Right cardiac atrium (tissue), 5 donors: Measurements from ENCODE around the gene ATP8B3. TPM values are rescaled to one million over a fixed set of nuclear protein-coding genes. Genes with fewer than 3 reads are reported as not detected.

Experiments
- ATAC-seq, 2 donors: fragments of 200-7000 bp; cut with Tn5 transposase; one replicate each; pipeline versions ENCODE4 v1.8.0 to v1.9.1; 2020; ENCODE audit warnings: moderate library complexity in 2 of 2, mild to moderate bottlenecking in 1 of 2
- DNase-seq, 3 donors: peaks; one replicate each; pipeline ENCODE4 v3.0.0-alpha.2; 2020
- H3K27ac ChIP-seq: one replicate; pipeline ENCODE4 v1.5.1; 2013; ENCODE audit warnings: mild to moderate bottlenecking, low read length, control low read depth, moderate library complexity
- H3K27me3 ChIP-seq: one replicate; pipeline ENCODE4 v1.6.1; 2013; ENCODE audit not compliant: control insufficient read depth, insufficient read depth
- H3K4me1 ChIP-seq: one replicate; pipeline ENCODE4 v1.6.1; 2013; ENCODE audit warnings: low read length; ENCODE audit not compliant: control insufficient read depth, insufficient read depth
- H3K4me3 ChIP-seq: one replicate; pipeline ENCODE4 v1.5.1; 2013; ENCODE audit warnings: low read length, control low read depth
- H3K9me3 ChIP-seq: one replicate; pipeline ENCODE4 v1.6.1; 2013; ENCODE audit warnings: low read length; ENCODE audit not compliant: control insufficient read depth
- WGBS: extraction: QIAGEN DNeasy Blood & Tissue Kit; methylation state at CpG from one replicate; pipeline ENCODE4 v1.1.7; 2013; 5-methylcytosine and 5-hydroxymethylcytosine counted together
- intact Hi-C, 4 donors: fragments of 100-400 bp; cut with DNase I; formaldehyde crosslinking; loops; one replicate each; pipeline versions ENCODE4 v1.11.0 to v1.14.0; 2022 to 2023
- polyA plus RNA-seq: library from polyadenylated mRNA; stranded (reverse); fragments of 200-250 nt; gene quantifications from one replicate; pipeline ENCODE4 v1.2.3, GENCODE V29; 2013
- total RNA-seq, 4 donors: library from RNA; stranded (reverse); fragmentation: NEBNext Ultra II Directional; extraction: Animal tissue kit (Norgen Biotek cat#: 25700); gene quantifications; one replicate each; pipeline ENCODE4 v1.2.1, GENCODE V29; 2021
- donor health status: healthy with polysubstance abuse.
- donor health status: DM: no; HTN: yes; CAD: no.
- donor health status: DM: no; HTN: no; CAD: no.
- donor health status: DM: no; HTN: yes; CAD: no; lungs with severe emphysema.
- donor health status: DM: yes; HTN: yes; CAD: no.

Gene ATP8B3
- total and polyA plus RNA-seq, 5 donors: 0.53 to 1.9 (median 1.4) TPM

DNA sequence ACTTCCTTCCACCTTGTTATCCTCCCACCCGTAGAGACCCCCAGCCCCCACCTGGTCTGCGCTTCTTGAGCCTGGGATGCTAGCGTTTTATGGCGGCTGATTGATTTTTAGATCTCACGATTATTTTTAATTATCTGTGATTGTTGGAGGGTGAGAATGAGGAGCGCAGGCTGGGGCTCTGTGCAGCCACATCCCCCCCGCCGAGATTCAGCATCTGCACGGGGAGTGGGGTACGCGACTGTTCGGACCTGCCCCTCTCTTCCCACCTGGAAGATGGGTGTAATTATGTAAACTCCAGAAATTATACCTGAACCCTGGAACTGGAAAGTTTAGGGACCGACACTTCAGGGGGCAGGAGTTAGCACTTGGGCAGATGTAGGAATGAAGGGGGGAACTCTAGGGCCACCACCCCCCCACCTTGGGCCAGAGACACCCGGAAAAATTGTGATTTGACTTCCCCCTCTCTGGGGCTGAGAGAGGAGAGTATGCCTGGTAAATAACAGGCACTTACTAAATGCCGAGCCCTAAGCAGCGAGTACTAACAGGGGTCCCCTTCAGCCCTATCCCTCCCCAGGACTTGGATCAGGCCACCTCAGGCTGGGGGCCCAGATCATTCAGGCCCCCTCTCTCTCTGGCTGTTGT lies 60.6 kb downstream of the ATP8B3 start:
- DNase-seq (peak in 1 of 3 donors; percentile 29), ATAC-seq (no peak)
- Histone ChIP-seq H3K4me1 (no peaks in the 10 kb centered on the region), H3K4me3 (no peak overlapping the region), H3K27me3 (no peaks in the 10 kb centered on the region), H3K9me3 (no peaks in the 10 kb centered on the region), H3K27ac (no peak overlapping the region)
- 4% methylated on average over 16 of the region's 16 CpGs for WGBS
- intact Hi-C loops: no loop called here

DNA sequence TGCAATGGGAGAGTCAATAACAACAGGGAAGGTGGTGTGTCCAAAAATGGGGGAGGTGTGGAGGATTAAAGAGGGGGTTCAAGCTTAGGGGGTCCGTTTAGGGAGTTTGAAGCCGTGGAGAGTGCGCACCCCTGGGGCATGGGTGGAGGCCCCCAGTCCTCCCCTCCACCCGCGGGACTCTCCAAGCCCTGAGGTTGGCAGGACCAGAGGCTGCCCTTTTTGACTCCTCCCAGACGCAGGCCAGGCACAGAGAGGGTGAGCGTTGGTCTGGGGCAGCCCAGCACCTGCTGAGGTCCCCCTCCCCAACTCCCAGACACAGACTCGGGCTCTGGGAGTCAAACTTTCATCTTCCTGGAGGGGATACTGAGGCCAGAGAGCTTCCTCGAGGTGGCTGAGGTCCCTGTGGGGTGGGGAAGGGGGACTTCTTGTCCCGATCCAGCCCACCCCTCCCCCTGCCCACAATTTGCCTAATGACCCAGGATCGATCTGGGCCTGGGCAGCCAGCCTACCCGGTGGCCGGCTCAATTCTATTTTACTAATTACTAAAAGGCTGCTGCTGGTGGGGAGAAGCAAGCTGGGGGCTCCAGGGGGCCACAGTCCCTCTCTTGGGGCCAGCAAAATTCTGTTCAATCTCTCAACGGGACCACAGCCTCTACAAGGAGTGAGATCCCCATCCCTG lies 61.6 kb downstream of the ATP8B3 start:
- H3K4me3 ChIP-seq: no peak overlapping the region
- no peaks in the 10 kb centered on the region for H3K4me1 ChIP-seq
- H3K9me3 ChIP-seq: no peaks in the 10 kb centered on the region
- H3K27me3 ChIP-seq: no peaks in the 10 kb centered on the region
- no peak overlapping the region for H3K27ac ChIP-seq
- intact Hi-C loops: no loop called here
- WGBS: 3% methylated on average over 14 of the region's 14 CpGs
- ATAC-seq: no peak
- DNase-seq: peak in 1 of 3 donors; percentile 20

DNA sequence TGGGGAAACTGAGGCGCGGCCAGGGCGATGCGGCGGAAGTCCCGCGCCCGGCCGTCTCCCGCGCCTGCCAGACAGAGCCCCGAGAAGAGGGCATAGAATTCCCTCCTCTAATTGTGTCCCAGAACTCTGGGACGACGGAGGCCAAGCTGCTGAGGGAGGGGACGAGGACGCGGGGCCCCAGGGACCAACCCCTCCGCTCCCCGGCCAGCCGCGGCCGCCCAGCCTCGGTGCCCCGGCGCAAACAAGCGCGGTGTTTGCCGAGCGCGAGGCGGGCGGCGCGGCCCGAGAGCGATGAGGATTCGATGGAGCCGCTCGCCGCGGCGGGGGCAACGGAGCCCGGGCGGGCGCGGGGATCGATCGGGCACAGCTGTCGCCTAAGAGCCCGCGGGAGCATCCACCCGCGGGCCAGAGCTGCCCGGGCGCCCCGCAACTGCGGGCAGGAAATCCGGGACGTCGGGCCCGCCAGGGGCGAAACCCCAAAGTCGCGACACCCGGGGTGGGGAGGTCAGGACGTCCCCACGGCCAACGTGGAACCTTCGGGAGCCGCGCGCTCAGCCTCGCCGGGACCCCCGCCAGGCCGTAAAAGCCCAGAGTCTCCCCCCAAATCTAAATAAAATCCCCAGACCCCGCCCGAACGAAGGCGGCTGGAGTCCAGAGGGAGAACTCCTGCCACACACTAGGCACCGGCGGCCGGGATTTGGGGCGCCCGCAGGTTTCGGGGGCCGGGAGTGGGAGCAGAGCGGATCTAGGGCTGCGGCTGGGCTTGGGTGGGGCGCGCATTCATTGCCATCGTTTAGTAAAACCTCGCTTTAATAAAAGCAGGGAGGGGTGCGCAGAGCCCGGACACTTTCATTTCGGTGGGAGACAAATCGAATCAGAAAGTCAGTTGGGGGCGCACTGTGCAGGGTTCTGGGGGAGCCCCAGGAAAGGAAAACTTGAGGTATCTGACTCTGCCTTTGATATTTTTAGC lies 62.4 kb downstream of the ATP8B3 start:
- intact Hi-C loops: no loop called here
- ATAC-seq (no peak), DNase-seq (peak in 1 of 3 donors; percentile 36)
- Histone ChIP-seq H3K4me3 (peak overlapping the region; percentile 9), H3K9me3 (no peaks in the 10 kb centered on the region), H3K4me1 (no peaks in the 10 kb centered on the region), H3K27me3 (no peaks in the 10 kb centered on the region), H3K27ac (no peak overlapping the region)
- WGBS: 1% methylated on average over 99 of the region's 99 CpGs

DNA sequence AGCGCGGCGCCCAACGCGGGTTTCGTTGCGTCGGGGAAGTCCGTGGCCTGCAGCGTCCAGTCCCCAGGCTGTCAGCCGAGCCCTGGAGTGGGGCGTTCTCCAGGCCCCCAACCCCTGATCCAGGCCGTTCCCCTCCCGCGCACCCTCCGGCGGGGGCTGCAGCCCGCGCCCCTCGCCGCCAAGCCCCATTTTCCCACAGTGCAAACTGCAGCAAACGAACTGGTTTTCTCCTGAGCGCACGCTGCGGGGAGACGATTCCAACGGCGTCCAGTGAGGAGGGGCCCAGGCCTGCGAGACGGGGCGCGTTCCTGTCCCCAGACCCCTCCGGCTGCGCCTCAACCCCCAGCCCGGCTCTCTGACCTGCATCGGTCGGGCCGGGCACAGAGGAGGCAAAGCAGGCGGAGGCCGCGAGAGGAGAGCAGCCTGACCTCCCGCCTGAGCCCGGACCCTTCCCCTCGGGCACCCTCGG lies 63.2 kb downstream of the ATP8B3 start:
- intact Hi-C loops: no loop called here
- Histone ChIP-seq H3K27me3 (no peaks in the 10 kb centered on the region), H3K27ac (no peak overlapping the region), H3K4me3 (no peak overlapping the region), H3K9me3 (no peaks in the 10 kb centered on the region), H3K4me1 (no peaks in the 10 kb centered on the region)
- WGBS: 2% methylated on average over 45 of the region's 45 CpGs
- ATAC-seq (no peak), DNase-seq (peak in 1 of 3 donors; percentile 25)

DNA sequence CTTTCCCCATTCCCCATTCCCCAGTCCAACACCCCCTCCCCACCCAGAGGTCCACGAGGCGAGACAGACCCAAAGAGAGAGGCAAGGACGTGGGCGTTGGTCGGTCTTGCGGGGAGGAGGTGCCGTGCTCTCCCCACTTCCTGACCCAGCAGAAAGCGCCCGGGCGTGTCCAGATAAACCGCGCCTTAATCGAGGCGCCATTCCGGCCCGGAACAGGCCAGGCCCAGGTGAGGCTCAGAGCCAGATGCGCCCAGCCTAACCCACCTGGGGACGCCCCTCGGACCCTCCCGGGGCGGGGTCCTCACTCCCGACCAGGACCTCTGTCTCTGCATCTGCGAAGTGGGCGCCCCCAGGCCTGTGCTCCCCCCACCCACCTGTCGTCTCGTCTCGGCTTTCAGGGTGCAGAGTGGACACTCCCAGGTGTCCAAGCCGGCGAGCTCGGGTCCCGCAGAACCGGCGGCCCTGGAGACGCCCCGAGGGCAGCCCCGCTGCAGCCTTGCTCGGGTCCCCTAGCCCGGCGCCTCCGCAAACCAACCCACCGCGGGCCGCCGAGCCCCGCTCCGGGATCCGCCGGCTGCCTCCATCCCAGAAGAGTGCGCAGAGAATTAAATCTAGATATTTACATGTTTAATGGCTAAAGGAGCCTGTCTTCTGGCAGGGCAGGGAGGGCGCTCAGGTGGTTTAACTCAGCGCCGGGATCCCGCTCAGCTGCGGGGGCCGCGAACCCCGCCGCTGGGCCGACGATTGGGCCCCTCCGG lies 63.8 kb downstream of the ATP8B3 start:
- Histone ChIP-seq H3K4me1 (no peaks in the 10 kb centered on the region), H3K4me3 (no peak overlapping the region), H3K27me3 (no peaks in the 10 kb centered on the region), H3K27ac (no peak overlapping the region), H3K9me3 (no peaks in the 10 kb centered on the region)
- intact Hi-C loops: no loop called here
- ATAC-seq (peak in 1 of 2 donors; percentile 12), DNase-seq (peak in 1 of 3 donors; percentile 51)
- 2% methylated on average over 61 of the region's 61 CpGs for WGBS

DNA sequence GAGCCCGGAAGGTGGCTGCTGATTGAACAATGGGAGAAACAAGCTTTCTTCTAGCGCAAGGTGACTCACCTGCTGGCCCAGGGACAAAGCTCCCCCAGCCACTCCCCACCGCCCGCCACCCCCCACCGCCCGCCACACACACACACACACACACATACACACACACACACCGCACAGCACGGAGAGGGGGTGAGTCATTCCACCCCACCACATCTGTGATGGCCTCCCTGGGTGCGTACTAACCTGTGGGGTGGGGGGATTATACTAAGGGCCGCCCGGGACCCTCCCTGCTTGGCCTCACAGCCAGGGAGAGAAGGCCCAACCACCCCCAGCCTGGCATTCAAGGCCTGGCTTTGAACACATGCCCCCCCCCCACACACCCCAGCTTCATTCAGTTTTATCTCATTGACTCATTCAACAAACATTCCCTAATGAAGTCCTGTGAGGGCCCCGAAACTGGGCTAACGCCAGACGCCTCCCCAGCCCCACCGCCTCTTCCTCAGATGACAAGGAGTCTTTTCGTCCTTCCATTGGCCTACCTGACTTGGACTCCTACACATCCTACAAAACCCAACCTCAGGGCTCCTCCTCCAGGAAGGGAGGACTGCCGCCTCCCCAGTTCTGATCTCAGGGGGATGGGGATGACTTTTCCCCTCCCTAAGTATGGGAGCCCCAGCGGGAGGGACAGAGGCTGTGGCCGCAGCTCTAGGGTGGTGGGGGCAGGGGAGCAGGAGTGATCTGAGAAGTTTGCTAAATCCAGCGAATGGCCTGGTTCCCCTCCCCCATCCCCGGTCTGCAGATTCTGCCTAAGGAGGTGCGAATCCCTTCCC lies 64.6 kb downstream of the ATP8B3 start:
- H3K27me3 ChIP-seq: no peaks in the 10 kb centered on the region
- H3K27ac ChIP-seq: no peak overlapping the region
- intact Hi-C loops: no loop called here
- H3K4me3 ChIP-seq: no peak overlapping the region
- 4% methylated on average over 22 of the region's 22 CpGs for WGBS
- DNase-seq (peak in 1 of 3 donors; percentile 18), ATAC-seq (peak in 1 of 2 donors; percentile 22)
- no peaks in the 10 kb centered on the region for H3K9me3 ChIP-seq
- H3K4me1 ChIP-seq: no peaks in the 10 kb centered on the region

GRCh38 chr19:1746401-1747284 lies 65.4 kb downstream of the ATP8B3 start:
- whole genome bisulfite sequencing: 4% methylated on average over 31 of the region's 31 CpGs
- ATAC-seq (no peak), DNase-seq (no peak)
- no peak overlapping the region for H3K4me3 ChIP-seq
- no peaks in the 10 kb centered on the region for H3K27me3 ChIP-seq
- H3K27ac ChIP-seq: no peak overlapping the region
- H3K9me3 ChIP-seq: no peaks in the 10 kb centered on the region
- intact Hi-C loops: no loop called here
- no peaks in the 10 kb centered on the region for H3K4me1 ChIP-seq

- Histone ChIP-seq H3K27me3 (no peaks in the 10 kb centered on the region), H3K9me3 (no peaks in the 10 kb centered on the region), H3K4me1 (no peaks in the 10 kb centered on the region), H3K27ac (no peak overlapping the region), H3K4me3 (no peak overlapping the region)
- ATAC-seq (no peak), DNase-seq (no peak)
- intact Hi-C loops: no loop called here
- WGBS: 2% methylated on average over 14 of the region's 14 CpGs
These were observed 66.5 kb downstream of the ATP8B3 start for GRCh38 chr19:1745589-1746031.

GRCh38 chr19:1744822-1745563 lies 67.1 kb downstream of the ATP8B3 start:
- intact Hi-C loops: no loop called here
- Histone ChIP-seq H3K27ac (no peak overlapping the region), H3K9me3 (peaks cover 6% of the 10 kb centered on the region), H3K27me3 (no peaks in the 10 kb centered on the region), H3K4me3 (no peak overlapping the region), H3K4me1 (no peaks in the 10 kb centered on the region)
- 8% methylated on average over 19 of the region's 19 CpGs for WGBS
- ATAC-seq: no peak
- no peak for DNase-seq
